OCI-LY1 (cell line): ENCODE data around the gene MRC2.
"Not testable (repeated sequence)": the region's sequence is repeated elsewhere in the genome, so short reads cannot be mapped to it uniquely, and the experiment has no call there.

Experiments
- EZH2 ChIP-seq: fragments of 200-600 bp; sonication (generic), shearing (Covaris generic); IDR thresholded peaks from 2 replicates; pipeline ENCODE4 v1.8.0; 2017; ENCODE audit warnings: borderline replicate concordance, mixed run types, mild to moderate bottlenecking, antibody characterized with exemption, low read length, moderate library complexity, mixed read lengths
- TF ChIP-seq, protein P1 (sequence below): fragments of 200-600 bp; sonication (generic), shearing (Covaris generic); IDR thresholded peaks from 2 replicates; pipeline ENCODE4 v1.5.1; 2017; ENCODE audit warnings: mild to moderate bottlenecking, antibody characterized with exemption, low read length, moderate library complexity, mixed read lengths

DNA sequence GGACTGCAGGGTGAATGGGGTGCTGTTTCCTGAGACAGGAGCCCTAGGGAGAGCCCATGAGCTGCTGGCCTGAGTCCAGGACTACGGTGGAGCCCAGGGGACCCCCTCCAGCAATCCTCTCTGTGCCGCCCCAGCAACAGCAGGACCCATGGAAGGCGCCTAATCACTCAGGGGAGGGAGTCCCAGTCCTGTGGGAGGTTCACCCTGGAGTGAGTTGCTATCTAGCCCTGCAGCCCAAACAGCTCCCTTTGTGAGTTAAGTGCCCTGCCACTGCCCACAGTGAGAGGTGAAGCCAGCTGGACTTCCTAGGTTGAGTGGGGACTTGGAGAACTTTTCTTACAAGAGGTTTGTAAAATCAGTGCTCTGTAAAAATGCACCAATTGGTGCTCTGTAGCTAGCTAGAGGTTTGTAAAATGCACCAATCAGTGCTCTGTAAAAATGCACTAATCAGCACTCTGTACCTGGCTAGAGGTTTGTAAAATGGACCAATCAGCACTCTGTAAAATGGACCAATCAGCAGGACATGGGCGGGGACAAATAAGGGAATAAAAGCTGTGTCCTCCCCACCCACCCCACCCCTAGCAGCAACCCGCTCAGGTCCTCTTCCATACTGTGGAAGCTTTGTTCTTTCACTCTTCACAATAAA, 67.7 kb downstream of the MRC2 start:
- not testable (repeated sequence) for TF ChIP-seq EZH2
- TF ChIP-seq, protein P1, sequence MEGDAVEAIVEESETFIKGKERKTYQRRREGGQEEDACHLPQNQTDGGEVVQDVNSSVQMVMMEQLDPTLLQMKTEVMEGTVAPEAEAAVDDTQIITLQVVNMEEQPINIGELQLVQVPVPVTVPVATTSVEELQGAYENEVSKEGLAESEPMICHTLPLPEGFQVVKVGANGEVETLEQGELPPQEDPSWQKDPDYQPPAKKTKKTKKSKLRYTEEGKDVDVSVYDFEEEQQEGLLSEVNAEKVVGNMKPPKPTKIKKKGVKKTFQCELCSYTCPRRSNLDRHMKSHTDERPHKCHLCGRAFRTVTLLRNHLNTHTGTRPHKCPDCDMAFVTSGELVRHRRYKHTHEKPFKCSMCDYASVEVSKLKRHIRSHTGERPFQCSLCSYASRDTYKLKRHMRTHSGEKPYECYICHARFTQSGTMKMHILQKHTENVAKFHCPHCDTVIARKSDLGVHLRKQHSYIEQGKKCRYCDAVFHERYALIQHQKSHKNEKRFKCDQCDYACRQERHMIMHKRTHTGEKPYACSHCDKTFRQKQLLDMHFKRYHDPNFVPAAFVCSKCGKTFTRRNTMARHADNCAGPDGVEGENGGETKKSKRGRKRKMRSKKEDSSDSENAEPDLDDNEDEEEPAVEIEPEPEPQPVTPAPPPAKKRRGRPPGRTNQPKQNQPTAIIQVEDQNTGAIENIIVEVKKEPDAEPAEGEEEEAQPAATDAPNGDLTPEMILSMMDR = not testable (repeated sequence)
